Body of pancreas (tissue), 4 donors: ENCODE data around the gene UBAC1. TPM values are rescaled to one million over a fixed set of nuclear protein-coding genes. Genes with fewer than 3 reads are reported as not detected.

Experiments used
- ATAC-seq: fragments of 150-250 bp; one replicate; pipeline ENCODE4 v1.9.1; 2016
- DNase-seq, 4 donors: peaks; one replicate each; pipeline ENCODE4 v3.0.0-alpha.2; 2019
- H3K27ac ChIP-seq, 4 donors: fragments of 200-600 bp; sonication (generic); 1 replicate in 3 of 4; 2 replicates in 1 of 4; pipeline versions ENCODE4 v1.5.1 to v1.6.1; 2016 to 2019; ENCODE audit warnings: mild to moderate bottlenecking in 1 of 4, mixed read lengths in 1 of 4, moderate library complexity in 1 of 4
- H3K27me3 ChIP-seq, 2 donors: fragments of 200-600 bp; sonication (generic); one replicate each; pipeline ENCODE4 v1.6.0; 2016; ENCODE audit warnings: mild to moderate bottlenecking in 1 of 2
- H3K36me3 ChIP-seq, 2 donors: fragments of 200-600 bp; sonication (generic); replicated peaks in 1 of 2; 2 replicates each; pipeline ENCODE4 v1.5.1; 2016; ENCODE audit warnings: low read depth in 2 of 2; ENCODE audit not compliant: insufficient read depth in 1 of 2
- H3K4me1 ChIP-seq: fragments of 200-600 bp; sonication (generic); one replicate; pipeline ENCODE4 v1.6.0; 2016
- H3K4me3 ChIP-seq, 2 donors: fragments of 200-600 bp; sonication (generic); 1 replicate in 1 of 2; 2 replicates in 1 of 2; pipeline ENCODE4 v1.5.1; 2016 to 2019
- H3K9me3 ChIP-seq, 3 donors: fragments of 200-600 bp; sonication (generic); 1 replicate in 2 of 3; 2 replicates in 1 of 3; pipeline ENCODE4 v1.5.1; 2016
- POLR2A ChIP-seq, 3 donors: fragments of 450-650 bp; IDR thresholded peaks; one replicate each; pipeline ENCODE4 v1.6.1; 2016; ENCODE audit warnings: antibody characterized with exemption in 3 of 3, mild to moderate bottlenecking in 2 of 3
- WGBS, 2 donors: methylation state at CpG; one replicate each; pipeline ENCODE4 v1.1.5; 2017; 5-methylcytosine and 5-hydroxymethylcytosine counted together
- intact Hi-C: fragments of 100-400 bp; cut with DNase I; formaldehyde crosslinking; loops from one replicate; pipeline ENCODE4 v1.15.1; 2023
- total RNA-seq, 2 donors: library from RNA; depleted of rRNA; stranded (reverse); fragments of >200 nt; gene quantifications; one replicate each; pipeline ENCODE4 v1.1.0, GENCODE V29; 2016
- TF ChIP-seq, protein P1 (sequence below), 7 experiments: fragments of 450-650 bp in 4 of 7; fragments of 200-600 bp in 3 of 7; sonication (generic) in 3 of 7; IDR thresholded peaks; one replicate each; pipeline ENCODE4 v1.5.1; 2016 to 2019; ENCODE audit warnings: antibody characterized with exemption in 7 of 7

Gene UBAC1
- total RNA-seq, 2 donors from 2014 or later: 17.4 to 25.4 TPM

DNA sequence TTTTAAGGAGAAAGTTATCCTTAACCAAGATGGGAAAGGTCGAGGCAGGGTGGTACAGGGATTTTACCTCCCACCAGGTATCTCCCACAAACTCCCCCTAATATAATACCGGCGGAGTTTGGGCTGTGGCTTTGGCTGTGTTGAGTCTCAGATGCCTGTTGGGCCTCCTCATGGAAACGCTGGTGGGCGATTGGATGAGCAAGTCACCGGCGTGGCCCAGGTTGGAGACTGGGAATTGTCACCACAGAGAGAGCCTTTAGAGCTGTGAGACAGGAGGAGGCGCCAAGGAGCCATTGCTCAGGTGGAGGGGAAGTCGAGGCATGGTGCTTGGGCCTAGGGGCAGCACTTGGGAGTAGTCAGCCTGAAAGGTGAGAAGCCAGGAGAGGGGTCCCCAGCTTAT lies 50.4 kb downstream of the UBAC1 start:
- H3K9me3 ChIP-seq: peaks cover 0 to 13% (median 0%) of the 10 kb centered on the region in 3 donors
- TF ChIP-seq, protein P1, sequence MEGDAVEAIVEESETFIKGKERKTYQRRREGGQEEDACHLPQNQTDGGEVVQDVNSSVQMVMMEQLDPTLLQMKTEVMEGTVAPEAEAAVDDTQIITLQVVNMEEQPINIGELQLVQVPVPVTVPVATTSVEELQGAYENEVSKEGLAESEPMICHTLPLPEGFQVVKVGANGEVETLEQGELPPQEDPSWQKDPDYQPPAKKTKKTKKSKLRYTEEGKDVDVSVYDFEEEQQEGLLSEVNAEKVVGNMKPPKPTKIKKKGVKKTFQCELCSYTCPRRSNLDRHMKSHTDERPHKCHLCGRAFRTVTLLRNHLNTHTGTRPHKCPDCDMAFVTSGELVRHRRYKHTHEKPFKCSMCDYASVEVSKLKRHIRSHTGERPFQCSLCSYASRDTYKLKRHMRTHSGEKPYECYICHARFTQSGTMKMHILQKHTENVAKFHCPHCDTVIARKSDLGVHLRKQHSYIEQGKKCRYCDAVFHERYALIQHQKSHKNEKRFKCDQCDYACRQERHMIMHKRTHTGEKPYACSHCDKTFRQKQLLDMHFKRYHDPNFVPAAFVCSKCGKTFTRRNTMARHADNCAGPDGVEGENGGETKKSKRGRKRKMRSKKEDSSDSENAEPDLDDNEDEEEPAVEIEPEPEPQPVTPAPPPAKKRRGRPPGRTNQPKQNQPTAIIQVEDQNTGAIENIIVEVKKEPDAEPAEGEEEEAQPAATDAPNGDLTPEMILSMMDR (IDR thresholded peaks at IDR 0.05): no peak
- no peak for TF ChIP-seq POLR2A (IDR thresholded peaks at IDR 0.05)
- 96 to 98% methylated on average over 9 of the region's 9 CpGs for WGBS, 2 donors
- peaks cover 25% of the 10 kb centered on the region for H3K4me1 ChIP-seq
- ATAC-seq: no peak
- H3K4me3 ChIP-seq: no peak overlapping the region
- DNase-seq: no peak
- no peaks in the 10 kb centered on the region for H3K36me3 ChIP-seq
- no peaks in the 10 kb centered on the region for H3K27me3 ChIP-seq
- intact Hi-C loops: no loop called here
- no peak overlapping the region for H3K27ac ChIP-seq

DNA sequence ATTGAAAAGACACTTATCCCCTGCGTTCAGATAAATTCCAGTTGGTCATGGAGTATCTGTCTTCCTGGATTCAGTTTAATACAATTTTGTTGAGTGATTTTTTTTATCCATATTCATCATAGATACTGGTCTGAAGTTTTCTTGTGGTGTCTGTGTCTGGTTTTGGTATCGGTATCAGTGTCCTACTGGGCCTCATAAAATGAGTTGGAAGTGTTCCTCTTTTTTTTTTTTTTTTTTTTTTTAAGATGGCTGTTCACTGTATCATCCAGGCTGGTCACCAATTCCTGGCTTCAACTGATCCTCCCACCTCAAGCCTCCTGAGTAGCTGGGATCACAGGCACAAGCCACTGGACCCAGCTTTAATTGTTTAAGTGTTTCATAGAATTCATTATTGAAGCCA lies 51.0 kb downstream of the UBAC1 start:
- Histone ChIP-seq H3K9me3 (peaks cover 0 to 9% (median 0%) of the 10 kb centered on the region in 3 donors), H3K4me3 (no peak overlapping the region), H3K27ac (no peak overlapping the region), H3K4me1 (peaks cover 30% of the 10 kb centered on the region), H3K27me3 (no peaks in the 10 kb centered on the region), H3K36me3 (no peaks in the 10 kb centered on the region)
- TF ChIP-seq, protein P1 (IDR thresholded peaks at IDR 0.05): no peak
- TF ChIP-seq POLR2A (IDR thresholded peaks at IDR 0.05): no peak
- 91 to 95% methylated on average over 2 of the region's 2 CpGs for WGBS, 2 donors
- DNase-seq (no peak), ATAC-seq (no peak)
- intact Hi-C loops: no loop called here

DNA sequence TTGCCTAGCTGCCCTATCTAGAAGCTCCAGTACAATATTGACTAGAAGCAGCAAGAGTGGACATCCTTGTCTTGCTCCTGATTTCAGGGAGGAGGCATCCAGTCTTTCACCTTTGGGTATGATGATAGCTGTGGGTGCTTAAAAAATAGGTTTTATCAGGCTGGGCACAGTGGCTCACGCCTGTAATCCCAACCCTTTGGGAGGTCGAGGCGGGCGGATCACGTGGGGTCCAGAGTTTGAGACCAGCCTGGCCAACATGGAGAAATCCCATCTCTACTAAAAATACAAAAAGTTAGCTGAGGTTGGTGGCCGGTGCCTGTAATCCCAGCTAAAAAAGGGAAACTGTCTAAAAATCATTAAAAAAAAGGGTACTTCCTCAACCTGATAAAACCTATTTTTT lies 51.8 kb downstream of the UBAC1 start:
- Histone ChIP-seq H3K4me3 (no peak overlapping the region), H3K9me3 (peaks cover 0 to under 1% (median 0%) of the 10 kb centered on the region in 3 donors), H3K27me3 (no peaks in the 10 kb centered on the region), H3K36me3 (no peaks in the 10 kb centered on the region), H3K4me1 (peaks cover 33% of the 10 kb centered on the region), H3K27ac (no peak overlapping the region)
- WGBS, 2 donors: 96 to 99% methylated on average over 6 of the region's 6 CpGs
- DNase-seq (no peak), ATAC-seq (no peak)
- intact Hi-C loops: no loop called here
- TF ChIP-seq, protein P1 (IDR thresholded peaks at IDR 0.05): no peak
- no peak for TF ChIP-seq POLR2A (IDR thresholded peaks at IDR 0.05)

GRCh38 chr9:135908754-135909204 lies 52.4 kb downstream of the UBAC1 start:
- Histone ChIP-seq H3K4me1 (peaks cover 33% of the 10 kb centered on the region), H3K4me3 (no peak overlapping the region), H3K36me3 (no peaks in the 10 kb centered on the region), H3K27me3 (no peaks in the 10 kb centered on the region), H3K9me3 (no peaks in the 10 kb centered on the region), H3K27ac (no peak overlapping the region)
- intact Hi-C loops: no loop called here
- 89 to 90% methylated on average over 12 of the region's 12 CpGs for WGBS, 2 donors
- ATAC-seq: no peak
- no peak for DNase-seq
- TF ChIP-seq POLR2A (IDR thresholded peaks at IDR 0.05): no peak
- TF ChIP-seq, protein P1 (IDR thresholded peaks at IDR 0.05): no peak

DNA sequence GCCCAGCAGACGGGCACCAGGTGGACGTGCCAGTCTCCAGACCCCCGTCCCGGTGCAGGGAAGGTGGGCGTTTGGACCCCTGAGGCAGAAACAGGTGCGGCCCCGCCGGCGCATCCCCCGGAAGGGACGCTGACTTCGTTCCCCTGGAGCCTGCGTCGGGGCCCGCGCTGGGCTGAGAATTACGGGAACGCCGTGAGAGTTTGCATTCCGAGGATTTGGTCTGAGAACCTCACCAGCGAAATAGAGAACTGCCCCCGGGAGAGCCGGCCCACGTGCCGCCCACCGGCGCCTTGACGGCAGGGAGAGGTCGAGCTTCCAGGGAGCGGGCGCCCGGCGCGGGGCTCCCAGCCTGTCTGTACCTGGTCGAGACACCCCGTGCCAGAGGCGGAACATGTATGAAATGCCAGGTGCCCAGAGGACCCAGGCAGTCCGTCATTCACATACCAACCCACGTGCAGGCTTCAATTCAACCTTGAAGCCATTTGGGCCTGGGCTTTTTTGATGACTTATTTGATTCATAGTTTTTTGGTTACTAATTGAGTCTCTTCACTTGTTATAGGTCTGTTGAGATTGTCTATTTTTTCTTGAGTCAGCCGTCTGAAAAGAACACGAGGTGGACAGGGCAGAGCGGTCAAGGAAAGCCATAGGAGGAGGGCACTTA lies 53.0 kb downstream of the UBAC1 start:
- intact Hi-C loops: no loop called here
- no peak for ATAC-seq
- 15 to 77% methylated on average over 4 to 42 of the region's 42 CpGs for WGBS, 2 donors
- Histone ChIP-seq H3K27me3 (no peaks in the 10 kb centered on the region), H3K9me3 (no peaks in the 10 kb centered on the region), H3K36me3 (no peaks in the 10 kb centered on the region), H3K4me3 (peak overlapping the region; percentile 59 to 84), H3K27ac (peak overlapping the region; percentile 30 to 84 (median 62)), H3K4me1 (peaks cover 35% of the 10 kb centered on the region)
- TF ChIP-seq, protein P1 (IDR thresholded peaks at IDR 0.05): no peak
- TF ChIP-seq POLR2A (IDR thresholded peaks at IDR 0.05): no peak
- peak in 1 of 4 donors; percentile 26 for DNase-seq
